T-helper 22 cell (primary cell): Measurements from ENCODE around the gene MATK.
"Not testable (repeated sequence)": the region's sequence is repeated elsewhere in the genome, so short reads cannot be mapped to it uniquely, and the experiment has no call there.

ENCODE experiments used
- DNase-seq: peaks from one replicate; pipeline ENCODE4 v3.0.0-alpha.2; 2020; ENCODE audit warnings: low read depth

Gene MATK

GRCh38 chr19:3785938-3786824, at the start of gene MATK:
MATK (minus strand) TSS chr19:3786381; CDS start chr19:3785135, 1,246 bp downstream.
- DNase-seq, result no peak

GRCh38 chr19:3835055-3835435, 48.9 kb upstream of the MATK start:
- no peak for DNase-seq

- no peak for DNase-seq
Observed at GRCh38 chr19:3834349-3835054, 48.3 kb upstream of the MATK start.

- no peak for DNase-seq
Observed at GRCh38 chr19:3833578-3834348, 47.6 kb upstream of the MATK start.

- no peak for DNase-seq
Observed at GRCh38 chr19:3832001-3832400, 45.8 kb upstream of the MATK start.

GRCh38 chr19:3831601-3832000, 45.4 kb upstream of the MATK start:
- no peak for DNase-seq

GRCh38 chr19:3830621-3831589, 44.7 kb upstream of the MATK start:
- DNase-seq, result no peak

- no peak for DNase-seq
Observed at GRCh38 chr19:3827306-3827705, 41.1 kb upstream of the MATK start.

- no peak for DNase-seq
Observed at GRCh38 chr19:3826163-3826562, 40.0 kb upstream of the MATK start.

GRCh38 chr19:3825286-3825956, 39.2 kb upstream of the MATK start:
- DNase-seq, result no peak

GRCh38 chr19:3823350-3823713, 37.2 kb upstream of the MATK start:
- DNase-seq, result no peak

- DNase-seq, result no peak
Observed at GRCh38 chr19:3822683-3823349, 36.6 kb upstream of the MATK start.

- peak; percentile 57 for DNase-seq
Observed at GRCh38 chr19:3821857-3822364, 35.7 kb upstream of the MATK start.

GRCh38 chr19:3821156-3821555, 35.0 kb upstream of the MATK start:
- no peak for DNase-seq

- DNase-seq, result no peak
Observed at GRCh38 chr19:3819989-3820388, 33.8 kb upstream of the MATK start.

- no peak for DNase-seq
Observed at GRCh38 chr19:3818918-3819317, 32.7 kb upstream of the MATK start.

- no peak for DNase-seq
Observed at GRCh38 chr19:3818466-3818865, 32.3 kb upstream of the MATK start.

GRCh38 chr19:3817761-3818160, 31.6 kb upstream of the MATK start:
- no peak for DNase-seq

- DNase-seq, result no peak
Observed at GRCh38 chr19:3816566-3817218, 30.5 kb upstream of the MATK start.

GRCh38 chr19:3816148-3816547, 30.0 kb upstream of the MATK start:
- DNase-seq, result not testable (repeated sequence)
